Cardiac muscle cell (in vitro differentiated cells and primary cell): ENCODE data around the gene GABRB3. TPM values are rescaled to one million over a fixed set of nuclear protein-coding genes. Genes with fewer than 3 reads are reported as not detected.

ENCODE experiments used
- DNase-seq, 2 donors: peaks; one replicate each; pipeline versions ENCODE4 v3.0.0 to v3.0.0-alpha.2; 2010 to 2017; ENCODE audit warnings: low read depth in 1 of 2, low spot score in 1 of 2
- H3K27ac ChIP-seq: fragments of 200-600 bp; sonication (generic); 2 replicates; pipeline ENCODE4 v1.5.1; 2016
- H3K27me3 ChIP-seq: fragments of 200-600 bp; sonication (generic); 2 replicates; pipeline ENCODE4 v1.6.0; 2016; ENCODE audit warnings: control low read depth
- H3K36me3 ChIP-seq: fragments of 200-600 bp; sonication (generic); 2 replicates; pipeline ENCODE4 v1.5.1; 2016; ENCODE audit warnings: control low read depth
- H3K4me1 ChIP-seq: fragments of 200-600 bp; sonication (generic); 2 replicates; pipeline ENCODE4 v1.8.1; 2017; ENCODE audit warnings: low read depth, mild to moderate bottlenecking, mixed run types
- H3K4me3 ChIP-seq: fragments of 200-600 bp; sonication (generic); 2 replicates; pipeline ENCODE4 v1.5.1; 2016; ENCODE audit warnings: mild to moderate bottlenecking
- H3K9me3 ChIP-seq: fragments of 200-600 bp; sonication (generic); 2 replicates; pipeline ENCODE4 v1.5.1; 2017; ENCODE audit warnings: low read depth, mild to moderate bottlenecking, control low read depth
- CTCF ChIP-seq: IDR thresholded peaks from 2 replicates; pipeline ENCODE4 v1.5.1; 2012; ENCODE audit warnings: low read depth, mild to moderate bottlenecking, low read length
- polyA plus RNA-seq: library from polyadenylated mRNA; unstranded; fragments of >200 nt; fragmentation: Nextera tagmentation; extraction: Ambion mirVana; gene quantifications from 2 replicates; pipeline ENCODE4 v1.2.1, GENCODE V29; 2016
- total RNA-seq: library from RNA; depleted of rRNA; stranded (reverse); fragments of >200 nt; gene quantifications from 2 replicates; pipeline ENCODE4 v1.2.3, GENCODE V29; 2016

Gene GABRB3
- total and polyA plus RNA-seq, 2 experiments from 2014 or later: 1.2 to 3.0 TPM

- Histone ChIP-seq H3K4me3 (no peak overlapping the region), H3K27ac (no peak overlapping the region), H3K9me3 (no peaks in the 10 kb centered on the region), H3K4me1 (no peaks in the 10 kb centered on the region), H3K36me3 (no peaks in the 10 kb centered on the region), H3K27me3 (no peaks in the 10 kb centered on the region)
- no peak for DNase-seq
- TF ChIP-seq CTCF: no peak
Measured at GRCh38 chr15:26598704-26599103, 174.2 kb downstream of the GABRB3 start.

DNA sequence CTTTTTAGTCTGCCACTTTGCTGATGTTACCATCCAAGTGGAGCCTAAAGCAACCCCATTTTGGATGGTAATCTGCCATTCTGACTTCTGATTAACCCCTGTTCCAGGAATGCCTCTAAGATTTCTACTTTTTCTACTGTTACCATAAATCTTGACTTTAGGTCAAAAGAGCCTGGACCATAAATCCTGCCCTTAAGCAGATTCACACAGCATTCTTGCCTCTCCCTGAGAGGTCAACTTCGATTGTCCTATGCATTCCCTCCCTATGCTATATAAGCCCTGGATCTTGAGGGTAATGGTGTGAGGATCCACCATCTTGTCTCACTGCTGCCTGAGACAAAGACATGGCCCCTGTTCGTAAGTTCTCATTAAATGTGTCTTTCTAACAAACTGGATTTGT, 177.3 kb downstream of the GABRB3 start:
- Histone ChIP-seq H3K36me3 (no peaks in the 10 kb centered on the region), H3K4me3 (no peak overlapping the region), H3K4me1 (no peaks in the 10 kb centered on the region), H3K27me3 (no peaks in the 10 kb centered on the region), H3K27ac (no peak overlapping the region), H3K9me3 (no peaks in the 10 kb centered on the region)
- DNase-seq: no peak
- no peak for TF ChIP-seq CTCF

GRCh38 chr15:26590676-26591075, 182.2 kb downstream of the GABRB3 start:
- H3K36me3 ChIP-seq: no peaks in the 10 kb centered on the region
- no peaks in the 10 kb centered on the region for H3K27me3 ChIP-seq
- no peak for TF ChIP-seq CTCF

GRCh38 chr15:26582840-26583239, 190.0 kb downstream of the GABRB3 start:
- no peak for TF ChIP-seq CTCF
- Histone ChIP-seq H3K36me3 (no peaks in the 10 kb centered on the region), H3K9me3 (no peaks in the 10 kb centered on the region), H3K27me3 (no peaks in the 10 kb centered on the region), H3K4me1 (no peaks in the 10 kb centered on the region), H3K27ac (no peak overlapping the region), H3K4me3 (no peak overlapping the region)
- DNase-seq: no peak

More at GRCh38 chr15:26590676-26591075, 182.2 kb downstream of the GABRB3 start:
- DNase-seq: no peak
- Histone ChIP-seq H3K4me1 (no peaks in the 10 kb centered on the region), H3K4me3 (no peak overlapping the region), H3K27ac (no peak overlapping the region), H3K9me3 (no peaks in the 10 kb centered on the region)

DNA sequence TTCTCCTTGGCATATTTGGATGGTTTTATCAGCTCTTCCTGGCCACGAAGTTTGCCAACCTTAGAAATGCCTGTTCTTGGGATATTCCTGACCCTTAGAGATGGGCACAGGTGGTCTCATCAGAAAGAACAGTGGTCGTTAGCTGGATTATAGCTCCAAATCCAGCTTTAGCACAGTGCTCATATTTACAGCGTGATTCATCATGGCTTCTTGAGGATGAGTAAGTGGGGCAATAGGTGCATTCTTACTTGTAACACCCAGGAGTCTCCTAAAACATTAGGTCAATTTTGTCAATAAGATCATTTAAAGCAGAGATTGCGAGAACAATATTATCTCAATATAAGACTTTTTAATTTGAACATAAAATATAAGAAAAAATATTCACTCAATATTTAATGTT, 191.9 kb downstream of the GABRB3 start:
- Histone ChIP-seq H3K4me1 (no peaks in the 10 kb centered on the region), H3K9me3 (no peaks in the 10 kb centered on the region), H3K27ac (no peak overlapping the region), H3K4me3 (no peak overlapping the region), H3K27me3 (no peaks in the 10 kb centered on the region), H3K36me3 (no peaks in the 10 kb centered on the region)
- no peak for DNase-seq
- no peak for TF ChIP-seq CTCF
